Stimulated activated CD4-positive, alpha-beta T cell treated with anti-CD3 and anti-CD28 coated beads, Interleukin-2, amount 100 ng/mL, for 24 hours (primary cell): ENCODE data around the gene EXOSC5.
"Not testable (repeated sequence)": the region's sequence is repeated elsewhere in the genome, so short reads cannot be mapped to it uniquely, and the experiment has no call there.

Source experiments
- DNase-seq, 2 donors: peaks; one replicate each; pipeline ENCODE4 v3.0.0-alpha.2; 2020

Gene EXOSC5

DNA sequence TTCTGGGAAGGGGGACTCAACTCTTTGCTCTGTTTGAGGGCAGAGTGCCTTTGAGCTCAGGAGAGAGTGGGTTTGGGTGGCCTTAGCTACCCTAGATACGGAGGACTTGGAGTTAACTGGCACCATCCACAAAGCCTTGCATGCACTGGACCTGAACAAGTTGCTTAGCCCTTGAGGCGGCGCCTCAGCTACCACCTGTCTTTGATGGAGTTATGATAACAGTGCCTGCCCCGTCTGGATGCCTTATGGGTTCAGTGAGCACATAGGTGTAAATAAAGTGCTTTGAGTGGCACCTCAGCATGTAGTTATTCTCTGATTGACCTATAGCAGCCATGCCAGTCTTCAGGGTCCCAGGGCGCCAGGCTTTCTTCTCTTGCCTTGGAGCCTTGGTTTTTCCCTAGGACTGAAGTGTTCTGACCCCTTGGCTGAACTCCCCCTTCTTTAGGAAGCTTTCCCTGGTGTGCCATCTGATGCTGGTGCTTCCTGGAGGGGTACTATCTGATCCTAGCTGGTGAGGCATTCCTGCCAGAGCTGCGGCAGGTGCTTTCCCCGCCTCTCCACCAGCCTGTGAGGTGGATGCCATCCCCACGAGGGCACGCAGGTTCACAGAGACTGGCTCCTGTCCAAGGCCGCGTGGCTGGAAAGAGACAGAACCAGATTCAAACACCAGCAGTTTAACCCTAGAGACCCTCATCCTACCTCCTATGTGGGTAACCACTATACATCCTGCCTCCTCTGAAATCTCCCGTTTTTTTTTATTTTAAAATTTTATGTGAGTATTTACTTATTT lies 6.2 kb upstream of the EXOSC5 start:
- DNase-seq: no peak

DNA sequence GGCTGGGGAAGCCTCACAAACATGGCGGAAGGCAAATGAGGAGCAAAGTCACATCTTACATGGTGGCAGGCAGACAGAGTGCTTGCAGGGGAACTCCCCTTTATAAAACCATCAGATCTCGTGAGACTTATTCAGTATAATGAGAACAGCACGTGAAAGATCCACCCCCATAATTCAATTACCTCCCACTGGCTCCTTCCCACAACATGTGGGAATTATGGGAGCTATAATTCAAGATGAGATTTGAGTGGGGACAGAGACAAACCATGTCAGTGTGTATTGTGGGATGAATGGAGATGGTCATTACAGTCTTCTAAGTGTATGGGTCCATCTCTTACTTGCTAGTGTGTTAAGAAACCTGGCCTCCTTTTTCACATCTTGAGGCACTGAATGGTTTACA lies 4.9 kb upstream of the EXOSC5 start:
- no peak for DNase-seq

DNA sequence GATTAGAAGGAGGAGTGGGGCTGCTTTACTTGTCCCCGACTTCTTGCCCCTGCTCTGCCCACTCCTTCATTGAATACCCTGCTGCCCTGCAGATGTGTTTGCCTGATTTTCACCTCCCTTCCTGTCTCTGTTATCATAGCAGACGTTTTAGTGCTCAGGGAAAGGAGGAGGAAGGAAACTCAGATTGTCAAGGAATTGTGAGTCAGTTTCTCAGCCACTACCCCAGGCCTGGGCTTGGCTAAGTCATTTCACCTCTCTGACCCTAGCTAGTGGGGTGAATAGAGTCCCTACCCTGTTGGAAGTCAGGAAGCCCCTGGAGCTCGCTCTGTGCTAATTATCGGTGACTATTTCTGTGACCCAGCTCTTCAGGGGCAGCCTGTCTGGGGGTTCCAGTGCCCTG lies 4.3 kb upstream of the EXOSC5 start:
- no peak for DNase-seq

DNA sequence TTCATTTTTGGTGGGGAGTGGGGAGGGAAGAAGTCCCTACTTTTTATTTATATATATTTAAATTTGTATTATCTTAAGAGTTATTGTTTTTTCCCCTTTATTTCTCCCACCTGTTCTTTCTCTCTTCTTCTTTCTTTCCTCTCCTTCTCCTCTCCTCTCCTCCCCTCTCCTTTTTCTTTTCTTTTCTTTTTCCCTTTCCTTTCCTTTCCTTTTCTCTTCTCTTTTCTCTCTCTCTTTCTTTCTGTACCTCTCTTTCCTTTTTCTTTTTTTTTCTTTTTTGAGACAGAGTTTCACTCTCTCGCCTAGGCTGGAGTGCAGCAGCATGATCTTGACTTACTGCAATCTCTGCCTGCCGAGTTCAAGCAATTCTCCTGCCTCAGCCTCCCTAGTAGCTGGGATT lies 2.4 kb upstream of the EXOSC5 start:
- DNase-seq: no peak

GRCh38 chr19:41399091-41399490 lies 1.9 kb upstream of the EXOSC5 start:
- DNase-seq: no peak

- DNase-seq: no peak
Observed at GRCh38 chr19:41398598-41398997, 1.4 kb upstream of the EXOSC5 start.

- no peak for DNase-seq
Observed at GRCh38 chr19:41398050-41398418, 875 bp upstream of the EXOSC5 start.

GRCh38 chr19:41395355-41395754 lies 1.8 kb downstream of the EXOSC5 start:
- no peak for DNase-seq

- DNase-seq: no peak
Observed at GRCh38 chr19:41392775-41393174, 4.4 kb downstream of the EXOSC5 start.

DNA sequence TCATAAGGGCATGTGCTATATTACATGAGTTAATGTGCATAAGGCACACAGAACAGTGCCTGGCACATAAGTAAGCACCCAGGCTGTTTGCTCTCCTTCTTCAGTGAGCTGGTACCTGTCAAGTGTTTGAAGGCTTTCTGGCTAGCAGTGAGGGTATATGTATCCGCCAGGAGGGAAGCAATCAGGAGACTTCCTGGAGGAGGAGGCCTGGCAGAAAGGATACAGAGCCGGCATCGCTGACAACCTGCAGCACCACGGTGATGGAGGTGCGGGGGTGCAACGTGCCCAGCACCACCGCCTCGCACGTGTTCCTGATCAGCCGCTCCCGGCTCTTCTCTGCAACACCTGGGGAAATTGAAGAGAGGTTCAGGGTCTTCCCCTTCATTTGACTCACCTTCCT lies 5.5 kb downstream of the EXOSC5 start:
- DNase-seq: no peak

DNA sequence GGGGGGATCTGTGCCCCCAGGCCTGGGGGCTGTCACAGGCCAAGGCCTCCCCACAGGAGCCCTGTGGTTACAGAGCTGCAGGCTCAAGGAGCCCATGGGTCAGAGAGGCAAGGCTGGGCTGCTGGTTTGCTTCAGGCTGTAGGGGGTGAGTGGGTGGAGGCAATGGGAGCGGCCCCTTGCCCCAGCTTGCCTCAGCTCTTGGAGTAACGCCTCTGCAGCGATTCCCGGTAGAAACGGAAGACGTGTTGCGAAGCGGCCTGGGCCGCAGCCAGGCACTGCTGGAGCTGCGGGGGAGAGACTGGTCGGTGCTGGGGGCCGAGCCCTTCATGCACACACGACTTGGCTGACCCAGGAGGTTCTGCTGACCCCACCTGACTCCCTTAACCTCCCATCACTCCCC lies 10.7 kb downstream of the EXOSC5 start:
- no peak for DNase-seq

- no peak for DNase-seq
Observed at GRCh38 chr19:41384351-41384750, 12.8 kb downstream of the EXOSC5 start.

DNA sequence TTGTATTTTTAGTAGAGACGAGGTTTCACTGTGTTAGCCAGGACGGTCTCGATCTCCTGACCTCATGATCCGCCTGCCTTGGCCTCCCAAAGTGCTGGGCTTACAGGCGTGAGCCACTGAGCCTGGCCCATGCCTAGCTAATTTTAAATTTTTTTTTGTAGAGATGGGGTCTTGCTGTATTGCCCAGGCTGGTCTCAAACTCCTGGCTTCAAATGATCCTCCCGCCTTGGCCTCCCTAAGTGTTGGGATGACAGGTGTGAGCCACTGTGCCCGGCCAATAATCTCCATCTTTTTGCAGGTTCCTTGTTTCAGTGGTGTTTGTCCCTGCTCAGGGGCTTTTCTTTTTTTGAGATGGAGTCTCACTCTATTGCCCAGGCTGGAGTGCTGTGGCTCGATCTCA lies 15.6 kb downstream of the EXOSC5 start:
- not testable (repeated sequence) for DNase-seq

- no peak for DNase-seq
Observed at GRCh38 chr19:41377977-41378709, 19.0 kb downstream of the EXOSC5 start.

- DNase-seq: peak in 1 of 2 donors; percentile 31
Observed at GRCh38 chr19:41376998-41377365, 20.2 kb downstream of the EXOSC5 start.

GRCh38 chr19:41376241-41376997 lies 20.7 kb downstream of the EXOSC5 start, which contains the start of gene TMEM91:
Gene TMEM91, plus strand, starts transcription at chr19:41376533. Its CDS starts 1,777 bp downstream, at chr19:41378310.
- peak in 1 of 2 donors; percentile 32 for DNase-seq

GRCh38 chr19:41373993-41374392 lies 23.2 kb downstream of the EXOSC5 start:
- DNase-seq: no peak

GRCh38 chr19:41372501-41372900 lies 24.7 kb downstream of the EXOSC5 start:
- no peak for DNase-seq

DNA sequence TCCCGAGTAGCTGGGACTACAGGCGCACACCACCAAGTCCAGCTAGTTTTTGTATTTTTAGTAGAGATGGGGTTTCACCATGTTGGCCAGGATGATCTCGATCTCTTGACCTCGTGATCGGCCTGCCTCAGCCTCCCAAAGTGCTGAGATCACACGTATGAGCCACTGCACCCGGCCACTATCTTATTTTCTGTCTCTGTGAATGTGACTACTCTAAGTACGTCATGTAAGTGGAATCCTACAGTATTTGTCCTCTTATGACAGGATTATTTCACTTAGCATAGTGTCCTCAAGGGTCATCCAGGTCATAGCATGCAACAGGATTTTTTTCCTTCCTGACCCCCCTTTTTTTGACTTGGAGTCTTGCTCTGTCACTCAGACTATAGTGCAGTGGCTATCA lies 25.6 kb downstream of the EXOSC5 start:
- no peak for DNase-seq

GRCh38 chr19:41371119-41371518 lies 26.0 kb downstream of the EXOSC5 start:
- not testable (repeated sequence) for DNase-seq

- no peak for DNase-seq
Observed at GRCh38 chr19:41369769-41370168, 27.4 kb downstream of the EXOSC5 start.

DNA sequence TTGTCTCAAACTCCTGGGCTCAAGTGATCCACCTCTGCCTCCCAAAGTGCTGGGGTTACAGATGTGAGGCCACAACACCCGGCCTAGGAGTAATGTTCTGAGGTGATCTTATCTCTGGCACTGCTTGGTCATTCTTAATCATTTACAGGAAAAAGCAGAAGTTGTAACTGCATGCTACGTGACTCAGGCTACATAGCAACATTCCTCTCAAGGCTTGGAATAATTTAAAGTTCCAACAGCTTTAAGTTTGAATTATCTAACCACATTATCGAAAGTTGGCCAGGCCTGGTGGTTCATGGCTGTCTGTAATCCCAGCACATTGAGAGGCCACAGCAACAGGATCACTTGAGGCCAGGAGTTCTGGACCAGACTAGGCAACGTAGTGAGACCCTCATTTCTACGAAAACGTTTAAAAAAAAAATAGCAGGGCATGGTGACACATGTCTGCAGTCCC lies 29.3 kb downstream of the EXOSC5 start:
- DNase-seq: no peak

GRCh38 chr19:41366089-41366488 lies 31.1 kb downstream of the EXOSC5 start:
- no peak for DNase-seq
